Mammary epithelial cell (primary cell): ENCODE results near the gene WHAMM.
"Not testable (repeated sequence)": the region's sequence is repeated elsewhere in the genome, so short reads cannot be mapped to it uniquely, and the experiment has no call there.

Source experiments
- CTCF ChIP-seq, 2 donors: IDR thresholded peaks in 1 of 2; conservative IDR thresholded peaks in 1 of 2; 2 replicates each; pipeline ENCODE4 v1.5.1; 2011 to 2012; ENCODE audit warnings: inconsistent platforms in 2 of 2, low read length in 2 of 2, mild to moderate bottlenecking in 2 of 2, control low read depth in 1 of 2, low read depth in 1 of 2; ENCODE audit not compliant: insufficient read depth in 1 of 2; ENCODE audit errors: extremely low read depth in 1 of 2
- EZH2 ChIP-seq: IDR thresholded peaks from 2 replicates; pipeline ENCODE4 v1.6.1; 2012; ENCODE audit warnings: low read length, inconsistent platforms, borderline replicate concordance

- not testable (repeated sequence) for TF ChIP-seq CTCF (conservative IDR thresholded peaks at IDR 0.05 in 1 of 2, IDR thresholded peaks at IDR 0.05 in 1 of 2; ENCODE audit: extremely low read depth in 1 of 2, insufficient read depth in 1 of 2, low read depth in 1 of 2, low read length in 2 of 2); EZH2
Measured at GRCh38 chr15:82821851-82822250, 12.4 kb downstream of the WHAMM start.
